ENCODE results near the gene FAM222A.

GRCh38 chr12:109722721-109723094, 9.1 kb downstream of the FAM222A start:
- no peak for TF ChIP-seq ZNF184 (tag by site-specific recombination; IDR thresholded peaks at IDR 0.05)
- no peak for TF ChIP-seq MZF1 (tag by site-specific recombination; IDR thresholded peaks at IDR 0.05; ENCODE audit: borderline replicate concordance)
- no peak for TF ChIP-seq CTCF (tag by site-specific recombination; IDR thresholded peaks at IDR 0.05)
- TF ChIP-seq ZNF488 (tag by site-specific recombination; IDR thresholded peaks at IDR 0.05): no peak
- TF ChIP-seq ZBTB48 (tag by site-specific recombination; IDR thresholded peaks at IDR 0.05): no peak
- no peak for TF ChIP-seq ZBTB44 (tag by site-specific recombination; IDR thresholded peaks at IDR 0.05)
- TF ChIP-seq ZNF549 (tag by site-specific recombination; IDR thresholded peaks at IDR 0.05): no peak
- TF ChIP-seq BCL11A (tag by site-specific recombination; IDR thresholded peaks at IDR 0.05; ENCODE audit: low read depth): no peak
- TF ChIP-seq ZNF777 (tag by site-specific recombination; IDR thresholded peaks at IDR 0.05; ENCODE audit: borderline replicate concordance): no peak
- TF ChIP-seq SCRT2 (tag by site-specific recombination; IDR thresholded peaks at IDR 0.05): no peak
- no peak for TF ChIP-seq ZEB2 (tag by site-specific recombination; IDR thresholded peaks at IDR 0.05)
- no peak for TF ChIP-seq ZNF776 (tag by site-specific recombination; IDR thresholded peaks at IDR 0.05; ENCODE audit: borderline replicate concordance)
- TF ChIP-seq MYNN (tag by site-specific recombination; IDR thresholded peaks at IDR 0.05; ENCODE audit: borderline replicate concordance): no peak
- TF ChIP-seq ZSCAN23 (tag by site-specific recombination; IDR thresholded peaks at IDR 0.05): no peak

Measured in HEK293 (cell line).